ENCODE measurements around the gene TNS3. TPM values are rescaled to one million over a fixed set of nuclear protein-coding genes. Genes with fewer than 3 reads are reported as not detected.

Gene TNS3
- total RNA-seq, 4 donors from 2014 or later = 27.2 to 110 (median 47.5) TPM

DNA sequence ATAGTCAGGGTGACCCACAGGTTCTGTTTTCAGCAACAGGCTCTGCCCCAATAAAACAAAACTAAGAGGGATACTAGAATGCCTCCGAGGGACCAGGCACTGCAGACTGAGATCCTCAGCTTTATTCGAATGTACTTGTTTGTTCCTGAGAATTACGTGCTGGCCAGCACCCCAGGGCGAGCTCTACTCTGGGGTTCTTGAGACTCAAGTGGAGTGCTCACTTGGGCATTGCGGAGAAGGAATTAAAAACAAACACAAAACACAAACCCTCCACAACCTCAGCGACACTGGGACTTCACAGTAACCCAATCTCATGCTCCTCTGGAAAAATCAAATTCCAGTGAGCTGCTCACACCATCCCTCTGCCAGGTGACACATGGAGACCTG lies 250.7 kb downstream of the TNS3 start:
- Histone ChIP-seq H3K36me3 (no peaks in the 10 kb centered on the region), H3K4me3 (no peak overlapping the region), H3K27me3 (no peaks in the 10 kb centered on the region), H3K4me1 (peaks cover 5 to 14% of the 10 kb centered on the region in 2 donors), H3K27ac (no peak overlapping the region), H3K9me3 (no peaks in the 10 kb centered on the region)
- TF ChIP-seq, protein P1, sequence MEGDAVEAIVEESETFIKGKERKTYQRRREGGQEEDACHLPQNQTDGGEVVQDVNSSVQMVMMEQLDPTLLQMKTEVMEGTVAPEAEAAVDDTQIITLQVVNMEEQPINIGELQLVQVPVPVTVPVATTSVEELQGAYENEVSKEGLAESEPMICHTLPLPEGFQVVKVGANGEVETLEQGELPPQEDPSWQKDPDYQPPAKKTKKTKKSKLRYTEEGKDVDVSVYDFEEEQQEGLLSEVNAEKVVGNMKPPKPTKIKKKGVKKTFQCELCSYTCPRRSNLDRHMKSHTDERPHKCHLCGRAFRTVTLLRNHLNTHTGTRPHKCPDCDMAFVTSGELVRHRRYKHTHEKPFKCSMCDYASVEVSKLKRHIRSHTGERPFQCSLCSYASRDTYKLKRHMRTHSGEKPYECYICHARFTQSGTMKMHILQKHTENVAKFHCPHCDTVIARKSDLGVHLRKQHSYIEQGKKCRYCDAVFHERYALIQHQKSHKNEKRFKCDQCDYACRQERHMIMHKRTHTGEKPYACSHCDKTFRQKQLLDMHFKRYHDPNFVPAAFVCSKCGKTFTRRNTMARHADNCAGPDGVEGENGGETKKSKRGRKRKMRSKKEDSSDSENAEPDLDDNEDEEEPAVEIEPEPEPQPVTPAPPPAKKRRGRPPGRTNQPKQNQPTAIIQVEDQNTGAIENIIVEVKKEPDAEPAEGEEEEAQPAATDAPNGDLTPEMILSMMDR (IDR thresholded peaks at IDR 0.05) = no peak
- no peak for TF ChIP-seq POLR2A (IDR thresholded peaks at IDR 0.05)
- no peak for DNase-seq
- intact Hi-C loops (cut with DNase I; ENCODE audit: low total_unique reads) = no loop called here

DNA sequence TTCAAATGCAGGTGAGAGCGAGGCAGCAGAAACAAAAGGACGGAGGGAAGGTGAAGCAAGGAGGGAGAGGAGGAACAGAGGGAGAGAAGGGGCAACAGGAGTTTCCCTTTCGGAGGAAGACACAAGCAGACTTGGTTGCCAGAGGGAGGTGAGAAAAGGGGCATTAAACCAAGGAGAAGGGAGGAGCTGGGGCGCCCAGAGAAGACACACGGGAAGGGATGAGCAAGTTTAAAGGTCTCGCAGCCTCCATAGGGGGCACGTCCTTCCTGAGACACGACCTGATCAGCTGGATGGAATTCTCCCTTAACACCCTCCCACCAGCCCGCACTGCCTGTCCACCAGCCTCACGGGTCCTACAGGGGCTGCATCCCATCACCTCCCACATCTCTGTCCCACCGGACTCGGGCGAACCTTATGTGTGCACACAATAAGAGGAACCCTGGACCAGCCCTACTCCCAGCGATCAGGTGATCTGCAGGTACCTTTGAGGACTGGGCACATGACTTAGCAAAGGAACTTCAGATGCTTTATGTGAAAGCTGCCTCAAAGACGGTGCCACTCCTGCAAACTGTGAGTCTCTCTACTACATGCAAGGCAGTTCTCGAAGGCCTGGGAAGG lies 251.2 kb downstream of the TNS3 start:
- no peaks in the 10 kb centered on the region for H3K27me3 ChIP-seq
- H3K9me3 ChIP-seq = no peaks in the 10 kb centered on the region
- H3K4me3 ChIP-seq = no peak overlapping the region
- no peak for DNase-seq
- H3K4me1 ChIP-seq = peaks cover 5 to 14% of the 10 kb centered on the region in 2 donors
- intact Hi-C loops (cut with DNase I; ENCODE audit: low total_unique reads) = no loop called here
- peak overlapping the region in 1 of 2 donors; percentile 27 for H3K27ac ChIP-seq
- no peak for TF ChIP-seq POLR2A (IDR thresholded peaks at IDR 0.05)
- TF ChIP-seq, protein P1 (IDR thresholded peaks at IDR 0.05) = no peak
- no peaks in the 10 kb centered on the region for H3K36me3 ChIP-seq

DNA sequence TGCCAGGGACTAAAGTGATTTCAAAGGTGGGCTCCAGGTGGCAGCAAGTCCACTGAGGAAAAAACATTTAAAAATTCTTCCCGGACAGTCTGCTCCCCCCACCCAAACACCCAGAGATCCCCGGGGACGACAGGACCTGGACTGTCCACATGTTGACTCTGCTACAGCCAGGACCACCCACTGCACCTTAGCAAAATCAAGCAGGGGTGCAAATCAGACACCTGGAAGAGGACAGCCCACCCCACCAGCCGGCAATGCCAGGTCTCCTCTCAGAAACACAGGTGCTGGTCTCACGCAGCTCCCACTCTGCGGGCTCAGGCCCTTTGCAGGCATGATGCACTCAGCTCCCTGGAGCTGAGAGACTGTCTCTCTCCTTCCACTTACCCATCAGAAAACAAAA lies 251.9 kb downstream of the TNS3 start:
- Histone ChIP-seq H3K27ac (peak overlapping the region; percentile 73 to 76), H3K9me3 (no peaks in the 10 kb centered on the region), H3K36me3 (no peaks in the 10 kb centered on the region), H3K27me3 (no peaks in the 10 kb centered on the region), H3K4me3 (no peak overlapping the region), H3K4me1 (peaks cover 5 to 14% of the 10 kb centered on the region in 2 donors)
- TF ChIP-seq, protein P1 (IDR thresholded peaks at IDR 0.05) = no peak
- no peak for TF ChIP-seq POLR2A (IDR thresholded peaks at IDR 0.05)
- no peak for DNase-seq
- intact Hi-C loops (cut with DNase I; ENCODE audit: low total_unique reads) = no loop called here

DNA sequence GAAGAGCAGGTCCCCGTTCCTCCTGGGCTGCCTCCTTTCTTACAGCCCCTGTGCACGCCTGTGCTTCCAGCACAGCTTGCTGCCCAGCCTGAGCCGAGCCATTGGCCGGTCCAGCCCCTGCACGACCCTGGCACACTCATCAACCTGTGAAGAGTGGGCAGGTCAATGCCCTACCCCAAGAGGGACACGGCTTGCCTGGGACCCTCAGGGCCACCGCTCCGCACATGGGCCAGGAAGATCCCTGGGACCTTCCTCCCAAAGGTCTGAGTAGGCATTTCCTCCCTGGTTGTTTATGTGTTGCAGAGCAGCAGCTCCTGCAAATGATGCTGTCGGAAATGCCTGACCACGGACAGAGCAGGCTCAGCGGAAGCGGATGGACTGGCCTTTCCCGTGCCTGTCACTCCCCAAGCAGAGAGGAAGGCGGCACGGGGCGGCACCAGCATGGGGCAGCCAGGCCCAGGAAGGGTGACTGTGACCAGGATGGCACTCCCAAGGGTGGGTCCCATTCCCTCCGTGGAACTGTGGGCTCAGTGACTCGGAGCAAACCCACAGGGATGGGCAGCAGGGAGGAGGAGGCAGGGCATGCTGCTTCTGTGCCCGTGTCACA lies 252.5 kb downstream of the TNS3 start:
- no peak for TF ChIP-seq POLR2A (IDR thresholded peaks at IDR 0.05)
- TF ChIP-seq, protein P1 (IDR thresholded peaks at IDR 0.05) = no peak
- no peaks in the 10 kb centered on the region for H3K27me3 ChIP-seq
- no peaks in the 10 kb centered on the region for H3K9me3 ChIP-seq
- DNase-seq = no peak
- H3K4me1 ChIP-seq = peaks cover 5 to 14% of the 10 kb centered on the region in 2 donors
- peak overlapping the region; percentile 73 to 76 for H3K27ac ChIP-seq
- intact Hi-C loops (cut with DNase I; ENCODE audit: low total_unique reads) = no loop called here
- no peak overlapping the region for H3K4me3 ChIP-seq
- H3K36me3 ChIP-seq = no peaks in the 10 kb centered on the region

Data from uterus (tissue), 4 donors.